Thyroid gland (tissue), 4 donors: ENCODE results near the gene C2CD2.

Source experiments
- CTCF ChIP-seq, 6 experiments: fragments of 200-600 bp in 3 of 6; fragments of 450-650 bp in 3 of 6; sonication (generic) in 3 of 6; IDR thresholded peaks; one replicate each; pipeline ENCODE4 v1.5.1; 2016 to 2019; ENCODE audit warnings: antibody characterized with exemption in 6 of 6, mild to moderate bottlenecking in 2 of 6, inconsistent platforms in 1 of 6, moderate library complexity in 1 of 6
- POLR2A ChIP-seq, 2 donors: fragments of 450-650 bp; IDR thresholded peaks; one replicate each; pipeline ENCODE4 v1.6.1; 2017; ENCODE audit warnings: antibody characterized with exemption in 2 of 2, mild to moderate bottlenecking in 2 of 2, moderate library complexity in 1 of 2

- TF ChIP-seq CTCF (IDR thresholded peaks at IDR 0.05) (no peak), POLR2A (IDR thresholded peaks at IDR 0.05) (no peak)
These were observed 10.4 kb upstream of the C2CD2 start for GRCh38 chr21:41964171-41964570.
